GM19025 (cell line): ENCODE measurements around the gene SYCP2L.
"Not testable (repeated sequence)": the region's sequence is repeated elsewhere in the genome, so short reads cannot be mapped to it uniquely, and the experiment has no call there.

Source experiments
- ATAC-seq: cut with Tn5 transposase; IDR thresholded peaks from one replicate; pipeline ENCODE4 v1.9.1; 2021; ENCODE audit warnings: mild to moderate bottlenecking, low read depth, moderate library complexity; ENCODE audit not compliant: unreplicated experiment

The SYCP2L gene

DNA sequence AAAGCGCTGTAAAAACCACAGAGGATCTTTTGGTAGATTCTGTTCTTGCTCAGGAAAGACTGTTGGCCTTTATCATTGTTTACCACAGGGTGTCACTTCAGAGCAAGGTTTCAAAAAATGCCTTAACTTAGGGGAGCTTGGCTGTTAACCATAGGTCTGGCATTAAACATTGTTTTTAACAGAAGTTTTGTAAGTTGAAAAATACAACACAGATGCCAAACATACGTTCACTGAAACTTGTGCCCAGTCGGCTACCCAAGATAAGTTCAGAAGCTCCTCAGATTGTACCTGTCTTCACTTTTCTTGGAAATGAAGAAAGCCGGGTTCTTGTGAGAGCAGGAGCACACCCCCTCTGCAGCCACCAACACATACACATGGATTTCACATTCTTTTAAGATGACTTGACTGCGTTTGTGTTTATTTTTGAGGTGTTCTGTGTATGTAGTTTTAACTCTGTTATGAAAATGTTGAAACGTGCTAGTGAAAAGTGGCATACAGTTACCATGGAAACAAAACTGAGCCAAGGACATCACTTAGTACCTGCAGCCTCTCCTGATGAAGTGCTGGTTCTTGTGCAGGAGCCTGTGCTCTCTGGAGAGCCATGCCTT, 64.9 kb downstream of the SYCP2L start:
- ATAC-seq: no peak

DNA sequence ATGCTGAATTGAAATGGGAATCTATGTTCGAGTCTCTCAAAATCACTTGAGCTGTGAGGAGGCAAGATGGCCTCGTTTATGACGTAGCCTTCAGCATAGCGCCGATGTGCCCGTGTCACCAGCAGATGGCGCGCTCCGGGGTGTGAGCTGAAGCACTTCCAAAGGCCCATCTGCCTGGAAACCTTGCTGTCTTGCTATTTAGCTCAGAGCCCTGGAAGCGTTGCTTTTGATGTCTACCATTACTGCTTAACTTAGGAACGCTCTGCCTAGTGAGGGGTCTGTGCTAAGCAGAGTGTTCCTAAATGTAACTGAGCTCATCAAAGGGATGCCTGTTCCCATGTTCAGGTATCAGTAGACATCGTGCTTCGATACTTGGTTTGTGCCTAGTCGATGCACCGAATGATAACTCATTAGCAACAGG, 67.7 kb downstream of the SYCP2L start:
- peak; percentile 63 for ATAC-seq

DNA sequence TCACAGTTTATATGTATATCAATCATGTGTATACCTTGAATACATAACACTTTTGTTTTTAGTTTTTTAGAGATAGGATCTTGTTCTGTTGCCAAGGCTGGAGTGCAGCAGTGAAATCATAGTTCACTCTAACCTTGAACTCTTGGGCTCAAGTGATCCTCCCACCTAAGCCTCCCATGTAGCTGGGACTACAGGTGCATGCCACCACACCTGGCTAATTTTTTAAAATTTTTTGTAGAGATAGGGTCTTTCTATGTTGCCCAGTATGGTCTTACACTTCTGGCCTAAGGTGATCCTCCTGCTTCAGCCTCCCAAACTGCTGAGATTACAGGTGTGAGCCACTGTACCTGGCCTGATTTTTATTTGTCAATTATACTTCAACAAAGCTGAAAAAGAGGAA, 69.9 kb downstream of the SYCP2L start:
- ATAC-seq: no peak

DNA sequence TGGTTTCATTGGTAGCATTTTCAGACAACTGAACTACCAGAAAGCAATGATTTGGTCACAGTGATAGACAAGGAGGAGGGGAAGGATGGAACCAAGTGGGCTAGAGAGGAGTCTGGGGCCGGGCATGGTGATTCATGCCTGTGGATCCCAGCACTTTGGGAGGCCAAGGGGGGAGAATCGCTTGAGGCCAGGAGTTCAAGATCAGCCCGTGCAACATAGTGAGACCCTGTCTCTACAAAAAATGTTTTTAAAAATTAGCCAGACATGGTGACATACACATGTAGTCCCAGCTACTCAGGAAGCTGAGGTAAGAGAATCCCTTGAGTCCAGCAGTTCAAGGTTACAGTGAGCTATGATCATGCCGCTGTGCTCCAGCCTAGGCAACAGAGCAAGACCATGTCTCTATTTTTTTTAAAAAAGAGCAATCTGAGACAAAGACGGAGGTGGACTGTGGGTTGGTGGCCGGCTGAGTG, 70.6 kb downstream of the SYCP2L start:
- no peak for ATAC-seq

DNA sequence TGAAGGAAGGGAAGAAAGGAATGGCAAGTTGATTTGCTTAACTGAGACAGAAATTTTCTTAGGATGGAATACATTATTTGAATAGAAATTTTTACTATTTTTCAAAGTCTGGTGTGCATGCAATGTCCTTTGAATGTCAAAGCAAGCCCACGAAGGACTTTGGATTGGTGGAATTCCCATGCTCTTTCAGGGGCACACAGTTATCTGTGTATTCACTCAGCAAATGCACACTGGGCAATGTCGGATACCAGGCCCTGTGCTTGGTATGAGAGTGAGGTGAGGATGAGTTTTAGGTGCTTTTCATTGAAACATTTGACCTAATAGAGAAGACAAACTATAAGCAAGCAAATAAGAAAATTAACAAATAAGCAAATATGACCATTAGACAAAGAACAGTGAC, 73.3 kb downstream of the SYCP2L start:
- ATAC-seq: no peak

DNA sequence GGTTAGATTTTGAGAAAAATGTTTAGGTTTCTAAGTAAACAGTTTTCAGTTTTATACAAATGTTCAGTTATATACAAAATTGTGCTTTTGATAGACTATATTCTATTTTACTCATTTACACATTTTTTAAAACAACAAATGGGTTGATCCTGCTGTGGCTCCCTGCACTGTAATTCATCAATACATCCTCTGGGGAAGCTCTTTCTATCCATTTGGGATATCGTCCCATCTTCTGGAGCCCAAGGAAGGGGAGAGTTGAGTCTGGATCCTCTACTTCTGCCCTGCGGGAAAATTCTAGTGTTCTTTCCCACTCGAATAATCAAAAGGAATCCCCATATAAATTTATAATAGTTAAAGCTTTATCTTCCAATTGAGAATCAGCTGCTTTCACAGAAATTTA, 75.0 kb downstream of the SYCP2L start:
- no peak for ATAC-seq

DNA sequence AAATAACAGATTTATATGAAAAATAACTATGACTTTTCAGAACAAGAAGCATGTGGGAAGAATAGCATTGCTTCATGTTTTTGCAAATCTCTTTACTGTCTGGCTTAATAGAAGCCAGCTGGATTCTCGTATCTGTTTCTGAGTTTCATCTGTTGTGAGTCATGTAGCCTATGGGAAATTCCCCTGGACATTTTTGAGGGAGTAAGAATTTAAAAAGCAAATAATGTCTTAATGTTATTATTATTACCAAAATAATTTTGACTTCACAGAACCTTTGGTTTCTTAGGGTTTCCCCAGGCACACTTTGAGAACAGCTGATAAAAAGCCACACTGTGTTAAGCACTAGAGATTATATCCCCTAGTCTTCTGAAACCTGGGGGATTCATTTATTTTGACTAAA, 75.8 kb downstream of the SYCP2L start:
- peak; percentile 41 for ATAC-seq

DNA sequence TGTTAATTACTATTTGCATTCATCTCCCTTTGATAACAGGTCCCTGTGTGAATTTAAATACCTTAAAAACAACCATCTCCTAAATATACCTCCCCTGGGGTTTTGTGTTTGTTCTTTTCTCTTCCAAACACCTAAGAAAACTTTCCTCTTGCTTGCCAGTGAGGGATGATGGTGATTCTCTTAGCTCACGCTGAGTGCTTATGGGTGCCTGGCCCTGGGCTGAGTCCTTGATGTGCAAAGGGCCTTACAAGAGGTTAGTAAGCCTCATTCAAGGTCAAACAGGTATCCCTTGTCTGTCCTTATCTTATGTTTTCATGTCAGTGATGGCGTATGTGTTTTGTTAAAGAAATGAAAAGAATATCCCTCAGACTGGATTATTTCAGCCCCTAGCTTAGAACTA, 76.3 kb downstream of the SYCP2L start:
- ATAC-seq: no peak

DNA sequence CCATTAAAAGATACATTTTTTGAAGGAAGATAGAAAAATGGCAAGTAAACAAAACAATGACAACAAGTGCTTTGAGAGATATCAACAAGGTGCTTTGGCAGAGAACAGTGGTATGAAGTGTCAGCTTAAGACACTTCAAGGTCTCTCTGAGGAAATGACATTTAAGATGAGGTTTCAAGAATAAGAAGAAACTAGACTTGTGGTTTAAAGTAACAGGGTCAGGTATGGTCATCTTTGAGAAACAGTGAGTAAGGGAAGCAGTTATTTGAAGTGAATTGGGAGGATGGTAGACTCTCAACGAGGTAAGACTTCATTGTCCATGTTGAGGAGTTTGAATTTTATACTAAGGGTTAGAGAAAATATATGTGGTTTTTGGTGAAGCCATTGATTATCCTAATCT, 77.8 kb downstream of the SYCP2L start:
- peak; percentile 78 for ATAC-seq

DNA sequence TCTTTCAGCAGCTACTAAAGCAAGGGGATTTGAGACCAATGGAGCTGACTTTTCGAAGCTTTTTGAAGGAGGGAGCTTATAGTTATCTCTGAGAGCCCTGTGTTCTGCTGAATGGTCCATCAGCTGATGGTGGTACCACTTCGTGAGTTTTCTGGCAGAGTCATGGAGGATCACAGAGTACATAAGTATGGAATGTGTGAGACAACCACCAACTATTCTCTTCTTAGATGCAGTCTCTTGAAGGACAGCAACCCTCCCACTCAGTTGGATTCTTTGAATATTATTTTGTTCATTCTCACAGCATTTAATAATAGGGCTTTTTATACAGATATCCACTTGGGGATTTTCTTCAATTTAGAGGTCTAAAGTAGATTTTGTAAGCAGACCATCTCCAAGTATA, 81.9 kb downstream of the SYCP2L start:
- no peak for ATAC-seq

DNA sequence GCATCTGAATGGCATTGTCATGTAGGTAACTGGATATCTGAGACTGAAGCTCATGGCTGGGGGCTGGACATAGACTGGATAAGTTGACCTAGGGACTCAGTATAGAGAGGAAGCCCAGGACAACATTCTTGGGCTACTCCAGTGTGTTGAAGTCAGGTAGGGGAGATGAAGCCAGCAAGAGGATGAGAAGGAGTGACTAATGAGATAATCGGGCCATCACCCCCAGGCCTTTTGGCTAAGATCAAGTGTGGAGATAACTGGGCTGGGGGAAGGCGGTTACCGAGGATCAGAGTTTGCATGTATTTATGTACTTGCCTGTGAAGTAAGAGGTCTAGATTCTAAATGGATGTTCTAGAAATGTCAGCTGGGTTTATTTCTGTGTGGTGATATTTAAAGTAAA, 83.9 kb downstream of the SYCP2L start:
- no peak for ATAC-seq

DNA sequence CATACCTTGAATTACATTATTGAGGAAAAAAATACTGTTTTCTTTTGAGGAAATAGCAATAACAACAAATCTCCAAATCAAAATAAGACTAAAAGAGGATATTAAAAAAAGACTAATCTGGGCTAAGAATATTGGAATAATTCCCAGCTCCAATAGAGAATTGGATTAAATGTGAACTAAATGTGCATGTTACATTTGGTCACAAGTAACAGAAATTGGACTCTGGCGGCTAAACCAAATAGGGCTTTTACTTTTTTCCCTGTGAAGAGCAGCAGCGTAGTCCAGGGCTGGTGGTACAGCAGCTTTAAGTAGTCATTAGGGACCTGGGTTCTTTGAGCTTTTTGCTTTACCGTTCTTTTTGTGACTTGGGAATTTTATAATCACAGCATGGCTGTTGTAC, 85.3 kb downstream of the SYCP2L start:
- no peak for ATAC-seq

DNA sequence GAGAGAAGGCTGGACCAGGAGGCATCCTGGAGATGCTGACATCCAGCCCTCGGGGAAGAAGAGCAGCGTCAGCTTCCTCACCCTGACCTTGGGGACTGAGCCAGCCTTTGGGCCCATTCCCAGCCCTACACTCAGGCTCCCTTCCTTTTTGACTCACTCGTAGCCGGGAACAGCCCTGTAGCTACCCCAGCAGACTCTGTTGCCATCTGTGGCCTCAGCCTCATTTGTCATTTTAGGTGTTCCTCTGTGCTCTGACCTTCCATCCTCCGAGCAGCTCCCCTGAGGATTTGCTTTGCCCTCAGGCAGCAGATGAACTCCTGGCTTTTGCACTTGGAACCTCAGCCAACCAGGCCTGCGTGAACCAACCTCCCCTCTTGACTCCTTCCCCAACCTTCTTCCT, 89.7 kb downstream of the SYCP2L start:
- ATAC-seq: no peak

DNA sequence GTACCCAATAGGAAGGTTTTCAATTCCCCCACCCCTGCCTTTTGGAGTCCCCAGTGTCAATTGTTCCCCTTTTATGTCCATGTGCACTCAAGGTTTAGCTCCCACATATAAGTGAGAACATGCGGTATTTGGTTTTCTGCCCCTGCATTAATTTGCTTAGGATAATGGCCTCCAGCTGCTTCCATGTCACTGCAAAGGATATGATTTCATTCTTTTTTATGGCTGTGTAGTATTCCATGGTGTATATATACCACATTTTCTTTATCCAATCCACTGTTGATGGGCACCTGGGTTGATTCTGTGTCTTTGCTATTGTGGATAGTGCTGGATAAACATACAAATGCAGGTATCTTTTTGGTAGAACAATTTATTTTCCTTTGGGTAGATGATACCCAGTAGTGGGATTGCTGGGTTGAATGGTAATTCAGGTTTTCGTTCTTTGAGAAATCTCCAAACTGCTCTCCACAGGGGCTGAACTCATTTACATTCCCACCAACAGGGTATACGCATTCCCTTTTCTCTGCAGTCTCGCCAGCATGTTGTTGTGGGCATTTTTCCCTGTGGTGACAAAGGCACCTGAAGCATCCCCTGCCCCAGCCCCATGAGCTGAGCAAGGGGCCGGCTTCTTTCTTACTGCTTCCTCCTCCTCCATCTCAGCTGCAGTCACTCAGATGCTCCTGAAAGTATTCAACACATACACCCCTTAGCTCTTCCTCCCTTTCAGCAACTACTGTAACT, 90.5 kb downstream of the SYCP2L start:
- ATAC-seq: no peak

DNA sequence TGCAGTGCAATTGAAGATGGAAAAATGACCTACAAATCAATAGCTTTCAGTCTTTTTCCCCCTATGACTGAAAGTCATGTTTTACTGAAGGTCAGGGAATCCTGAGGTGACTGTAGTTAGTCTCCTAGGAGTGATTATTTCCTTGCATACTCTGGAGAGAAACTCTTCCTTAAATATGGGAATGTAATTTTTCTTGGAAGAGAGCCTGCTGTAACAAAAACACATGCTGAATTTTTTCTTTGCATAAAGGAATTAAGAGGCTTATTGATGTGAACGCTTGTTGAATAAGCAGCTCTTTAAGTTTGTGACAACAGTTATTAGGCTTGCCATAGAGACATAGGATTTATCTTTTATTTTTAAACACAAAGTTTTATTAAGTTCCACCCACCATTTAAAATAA, 92.8 kb downstream of the SYCP2L start:
- no peak for ATAC-seq

DNA sequence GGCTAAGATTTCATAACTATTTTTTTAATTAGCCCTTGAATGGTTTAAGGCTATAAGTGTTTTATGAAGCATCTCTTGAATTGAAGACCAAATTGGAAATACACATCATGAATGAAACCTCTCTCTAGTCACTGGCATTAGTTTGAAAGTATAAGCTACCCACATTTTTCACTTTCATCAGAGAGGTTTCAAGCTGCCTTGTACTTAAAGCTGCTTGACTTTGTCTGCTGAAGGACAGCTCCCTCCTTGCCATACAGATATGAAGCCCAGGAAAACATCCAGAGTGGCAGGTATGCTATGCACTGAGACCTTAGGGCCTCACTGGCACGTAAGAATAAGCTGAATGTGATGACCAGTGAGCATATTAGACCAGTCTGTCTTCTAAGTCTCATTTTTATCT, 94.6 kb downstream of the SYCP2L start:
- ATAC-seq: no peak

DNA sequence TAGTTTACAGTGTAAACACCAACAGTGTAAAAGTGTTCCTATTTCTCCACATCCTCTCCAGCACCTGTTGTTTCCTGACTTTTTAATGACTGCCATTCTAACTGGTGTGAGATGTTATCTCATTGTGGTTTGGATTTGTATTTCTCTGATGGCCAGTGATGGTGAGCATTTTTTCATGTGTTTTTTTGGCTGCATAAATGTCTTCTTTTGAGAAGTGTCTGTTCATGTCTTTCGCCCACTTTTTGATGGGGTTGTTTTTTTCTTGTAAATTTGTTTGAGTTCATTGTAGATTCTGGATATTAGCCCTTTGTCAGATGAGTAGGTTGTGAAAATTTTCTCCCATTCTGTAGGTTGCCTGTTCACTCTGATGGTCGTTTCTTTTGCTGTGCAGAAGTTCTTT, 98.1 kb downstream of the SYCP2L start:
- not testable (repeated sequence) for ATAC-seq

DNA sequence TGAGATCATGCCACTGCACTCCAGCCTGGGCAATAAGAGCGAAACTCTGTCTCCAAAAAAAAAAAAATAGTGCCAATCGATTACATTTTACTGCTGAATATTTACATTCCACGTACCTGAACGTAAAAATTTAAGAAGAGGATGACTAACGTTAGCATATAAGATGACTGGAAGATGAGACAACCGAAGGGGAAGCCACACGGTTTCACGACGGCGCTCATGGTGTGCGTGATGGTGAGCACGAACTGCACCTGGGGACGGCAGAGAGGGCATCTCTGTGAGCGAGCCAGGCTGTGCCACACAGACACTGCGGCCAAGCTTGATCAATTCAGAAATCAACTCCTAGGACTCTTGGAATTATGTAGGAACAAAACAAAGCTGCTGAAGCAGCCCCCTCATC, 102.7 kb downstream of the SYCP2L start:
- no peak for ATAC-seq

DNA sequence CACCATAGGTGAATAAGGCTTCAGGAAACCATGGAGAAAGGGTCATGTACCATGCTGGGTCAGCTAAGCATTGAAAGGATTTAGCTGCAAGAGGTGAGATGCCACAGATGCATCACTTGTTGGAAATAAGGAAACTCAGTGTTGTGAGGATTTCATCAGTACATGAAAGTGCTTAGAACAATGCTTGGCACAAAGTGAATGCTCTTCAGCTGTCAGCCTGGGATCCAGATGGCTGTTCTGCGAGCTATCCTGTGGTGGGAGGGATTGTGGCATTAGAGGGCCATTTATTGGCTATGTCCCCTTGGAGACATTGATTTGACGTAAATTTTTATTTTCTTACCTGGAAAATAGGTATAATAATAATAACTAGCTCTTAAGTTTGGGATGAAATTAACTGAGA, 104.3 kb downstream of the SYCP2L start:
- ATAC-seq: no peak

DNA sequence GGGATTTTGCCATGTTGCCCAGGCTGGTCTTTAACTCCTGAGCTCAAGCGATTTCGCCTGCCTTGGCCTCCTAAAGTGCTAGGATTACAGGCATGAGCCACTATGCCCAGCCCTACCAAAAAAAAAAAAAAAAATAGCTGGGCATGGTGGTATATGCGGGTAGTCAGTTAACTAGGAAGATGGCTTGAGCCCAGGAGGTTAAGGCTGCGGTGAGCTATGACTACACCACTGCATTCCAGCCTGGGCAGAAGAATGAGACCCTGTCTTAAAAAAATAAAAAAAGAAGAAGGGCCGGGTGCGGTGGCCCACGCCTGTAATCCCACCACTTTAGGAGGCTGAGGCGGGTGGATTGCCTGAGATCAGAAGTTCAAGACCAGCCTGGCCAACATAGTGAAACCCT, 107.0 kb downstream of the SYCP2L start:
- no peak for ATAC-seq

DNA sequence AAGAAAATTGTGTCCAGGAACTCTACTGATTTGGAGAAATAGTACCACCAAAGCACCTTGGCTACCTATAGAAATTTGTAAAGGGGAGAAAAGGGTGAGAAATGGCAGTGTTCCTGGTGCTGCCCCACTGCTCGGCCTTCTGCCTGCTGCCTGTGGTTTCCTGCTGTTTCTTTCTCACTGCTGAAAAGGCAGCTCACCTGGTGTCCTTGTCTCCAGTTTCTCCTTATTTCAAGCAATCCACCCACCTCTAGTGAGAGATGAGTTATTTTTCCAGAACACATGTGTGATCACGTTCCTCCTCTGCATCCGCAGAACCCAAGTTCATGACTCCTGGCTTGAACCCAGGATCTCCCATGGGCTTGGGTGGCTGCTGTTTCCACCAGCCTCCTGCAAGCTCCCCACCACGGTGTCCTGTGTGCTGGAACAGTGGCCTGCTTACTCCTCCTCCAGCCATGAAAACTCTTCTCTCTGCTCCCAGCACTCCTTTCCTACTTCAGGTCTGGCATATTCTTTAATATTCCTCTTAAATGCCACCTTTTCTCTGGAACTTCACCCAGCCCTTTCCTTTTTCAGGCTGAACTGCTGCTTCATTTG, 108.4 kb downstream of the SYCP2L start:
- no peak for ATAC-seq

DNA sequence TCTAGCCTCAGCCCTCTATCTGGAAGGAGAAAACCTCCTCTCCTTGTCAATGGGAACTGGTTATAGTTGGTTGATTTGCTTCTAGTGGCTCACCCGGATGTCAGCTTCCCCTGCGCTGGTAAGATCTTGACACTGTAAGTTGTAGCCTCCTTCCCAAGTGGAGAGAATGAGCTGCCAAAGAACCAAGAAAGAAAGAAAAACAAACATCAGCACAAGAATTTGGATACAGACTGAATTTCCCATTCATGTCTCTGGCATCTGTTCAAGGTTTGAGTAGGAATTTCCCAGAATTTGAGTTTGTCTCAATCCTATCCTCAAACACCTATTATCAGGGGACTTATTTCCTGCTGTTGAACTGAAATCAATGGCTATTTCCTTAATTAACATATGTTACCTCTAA, 113.1 kb downstream of the SYCP2L start:
- ATAC-seq: no peak
